GM10248 (cell line): ENCODE results near the gene ACRBP.

ENCODE experiments used
- CTCF ChIA-PET: fragments of 300-600 bp; sonication (Branson Sonifier 250); formaldehyde crosslinking; extraction: SDS; loops from one replicate; lab custom pipeline; 2021; ENCODE audit warnings: antibody characterized with exemption; lab: Yijun Ruan, JAX
- POLR2A ChIA-PET: fragments of 350-650 bp; sonication (Branson Sonifier 250); formaldehyde crosslinking; extraction: SDS; loops from one replicate; lab custom pipeline; 2020; ENCODE audit warnings: antibody characterized with exemption; lab: Yijun Ruan, JAX
- DNase-seq: peaks from one replicate; pipeline ENCODE4 v3.0.0; 2012; ENCODE audit errors: extremely low spot score
- CTCF ChIP-seq: IDR thresholded peaks from 2 replicates; pipeline ENCODE4 v1.5.1; 2012; ENCODE audit warnings: mild to moderate bottlenecking, low read depth; ENCODE audit errors: extremely low read depth, missing control alignments, control extremely low read depth

ACRBP gene

GRCh38 chr12:6615802-6616201, 31.4 kb downstream of the ACRBP start:
- DNase-seq = no peak
- CTCF ChIA-PET = interaction anchor here (1.0 to 3.8 kb wide), 7 partner anchors 12 to 137 kb away, joined by 3 to 13 read pairs (median 6); partner anchors contain the start of genes LPAR5 and MLF2
- TF ChIP-seq CTCF = no peak
- POLR2A ChIA-PET = interaction anchor here (0.6 to 0.7 kb wide), 2 partner anchors 19 to 332 kb away, joined by 4 to 7 read pairs; no protein-coding TSS in a partner anchor

- TF ChIP-seq CTCF = no peak
- POLR2A ChIA-PET = no interaction called here
- CTCF ChIA-PET = interaction anchor here (0.8 to 3.8 kb wide), 10 partner anchors 12 to 210 kb away, joined by 3 to 13 read pairs (median 4); partner anchors contain the start of genes COPS7A, LPAR5, MLF2 and ZNF384
- no peak for DNase-seq
Observed at GRCh38 chr12:6614513-6615172, 32.6 kb downstream of the ACRBP start.

- peak; percentile 19 for TF ChIP-seq CTCF
- ChIA-PET POLR2A (interaction anchor here (0.6 to 1.6 kb wide), 2 partner anchors 76 to 238 kb away, joined by 3 read pairs; partner anchors contain the start of gene USP5), CTCF (interaction anchor here (0.8 to 3.8 kb wide), 12 partner anchors 12 to 164 kb away, joined by 3 to 13 read pairs (median 3); partner anchors contain the start of genes COPS7A, LPAR5, MLF2 and ZNF384)
- DNase-seq = peak; percentile 70
Observed at GRCh38 chr12:6613776-6614512, 33.3 kb downstream of the ACRBP start.

GRCh38 chr12:6613015-6613775, 34.0 kb downstream of the ACRBP start:
- ChIA-PET POLR2A (interaction anchor here (0.6 to 1.6 kb wide), 3 partner anchors 18 to 239 kb away, joined by 3 to 5 read pairs (median 3); partner anchors contain the start of gene USP5), CTCF (interaction anchor here (0.9 to 3.8 kb wide), 13 partner anchors 8 to 216 kb away, joined by 3 to 13 read pairs (median 3); partner anchors contain the start of genes COPS7A, LPAR5 and MLF2)
- peak; percentile 43 for DNase-seq
- TF ChIP-seq CTCF = no peak

GRCh38 chr12:6612652-6613014, 34.6 kb downstream of the ACRBP start:
- ChIA-PET POLR2A (interaction anchor here (1.1 to 1.6 kb wide), 2 partner anchors 17 to 239 kb away, joined by 3 to 5 read pairs; partner anchors contain the start of gene USP5), CTCF (interaction anchor here (0.9 to 3.8 kb wide), 6 partner anchors 9 to 216 kb away, joined by 3 to 13 read pairs (median 4); partner anchors contain the start of gene MLF2)
- DNase-seq = no peak
- TF ChIP-seq CTCF = no peak
